Middle frontal gyrus (tissue), 1 donor: ENCODE measurements around the gene TBK1.
A peak's percentile ranks its signal among the peaks of the same experiment; 100 is the strongest.

Experiments used
- DNase-seq: peaks from one replicate; pipeline ENCODE4 v3.0.0-alpha.2; 2015; ENCODE audit warnings: low spot score; ENCODE audit errors: extremely low spot score

The TBK1 gene

DNA sequence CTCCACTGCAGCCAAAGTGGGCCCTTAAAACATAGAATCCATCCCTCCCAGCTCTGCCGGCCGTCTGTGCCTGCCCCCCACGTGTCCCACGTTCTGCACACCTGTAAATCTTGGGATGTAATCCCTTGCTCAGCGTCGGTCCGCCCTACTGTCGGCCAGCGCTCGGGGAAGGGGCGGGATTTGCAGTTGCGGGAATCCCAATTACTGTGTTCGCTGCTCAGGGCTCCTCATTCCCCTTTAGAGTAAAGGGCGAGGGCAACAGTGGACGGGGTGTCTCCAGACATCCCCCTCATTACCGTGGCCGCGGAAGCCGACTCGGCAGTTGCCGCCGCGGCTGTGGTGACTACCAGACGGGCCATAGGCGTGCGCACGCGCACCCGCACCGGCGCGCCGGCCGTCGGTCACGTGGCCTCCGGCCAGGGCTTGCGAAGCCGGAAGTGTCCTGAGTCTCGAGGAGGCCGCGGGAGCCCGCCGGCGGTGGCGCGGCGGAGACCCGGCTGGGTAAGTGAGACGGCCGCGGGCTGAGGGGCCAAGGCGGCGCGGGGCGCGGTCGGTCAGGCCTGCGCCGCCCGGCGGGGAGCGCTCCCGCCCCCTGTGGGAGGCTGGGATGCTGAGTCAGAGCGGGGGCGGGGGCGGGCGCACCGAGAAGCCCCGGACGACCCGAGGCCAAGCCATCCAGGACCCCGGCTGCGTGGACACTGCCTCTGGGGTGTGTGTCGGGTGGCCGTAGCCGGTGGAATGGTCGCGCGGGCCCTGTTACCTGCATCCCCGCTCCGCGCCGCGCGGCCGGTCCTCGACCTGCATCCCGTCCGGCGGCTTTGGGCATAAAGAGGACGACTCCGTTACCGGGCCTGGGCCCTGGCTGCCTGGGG, at the start of gene TBK1:
Gene TBK1 (plus strand): TSS at position 434 of the 872 bp plus-strand sequence. CDS start 3,751 bp downstream, outside the sequence.
- peak; percentile 77 for DNase-seq

DNA sequence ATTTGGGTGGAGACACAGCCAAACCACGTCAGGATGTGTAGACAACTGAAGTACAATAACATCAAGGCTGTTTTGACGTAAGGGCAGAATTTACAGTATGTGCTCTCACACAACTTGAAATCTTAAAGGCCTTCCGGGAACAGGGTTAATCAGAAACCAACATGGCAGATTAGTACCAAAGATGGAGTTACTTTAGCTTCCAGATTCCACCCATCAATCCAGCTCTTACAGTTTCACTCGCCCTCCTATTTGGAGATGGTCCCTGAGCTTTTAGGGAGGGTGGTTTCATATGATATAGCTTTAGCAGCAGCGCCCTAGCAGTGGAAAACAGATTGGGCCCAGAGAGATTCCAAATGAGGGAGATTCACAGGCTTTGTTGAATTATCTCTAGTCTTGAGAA, 49.7 kb upstream of the TBK1 start:
- DNase-seq = no peak

DNA sequence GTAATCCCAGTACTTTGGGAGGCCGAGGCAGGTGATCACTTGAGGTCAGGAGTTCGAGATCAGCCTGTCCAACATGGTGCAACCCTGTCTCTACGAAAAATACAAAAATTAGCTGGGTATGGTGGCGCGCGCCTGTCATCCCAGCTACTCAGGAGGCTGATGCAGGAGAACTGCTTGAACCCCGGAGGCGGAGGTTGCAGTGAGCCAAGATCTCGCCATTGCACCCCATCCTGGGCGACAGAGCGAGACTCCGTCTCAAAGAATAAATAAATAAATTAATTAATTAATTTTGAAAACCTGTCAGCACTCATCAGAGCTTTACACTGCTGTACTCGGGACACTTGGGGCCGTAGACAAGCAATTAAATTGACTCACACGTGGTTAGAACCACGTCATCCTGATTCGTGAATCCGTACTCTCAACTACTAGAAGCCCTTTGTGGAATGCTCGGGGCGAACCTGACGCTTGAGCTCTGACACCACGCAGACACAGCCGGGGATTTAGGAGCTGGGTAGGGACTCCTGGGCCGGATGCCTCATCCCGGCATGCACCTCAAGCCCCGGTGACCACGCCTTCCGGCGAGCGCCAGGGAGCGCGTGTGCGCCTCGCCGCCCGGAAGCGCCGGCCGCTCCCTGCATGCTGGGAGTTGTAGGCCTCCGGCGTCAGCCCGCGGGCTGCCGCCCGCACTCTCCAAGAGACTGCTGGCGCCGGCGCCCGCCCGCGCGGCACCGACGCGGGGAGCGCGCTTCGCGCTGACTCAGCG, 48.0 kb upstream of the TBK1 start, which contains the start of gene XPOT:
Gene XPOT (plus strand): TSS at position 686 of the 763 bp plus-strand sequence. CDS start 5,644 bp downstream, outside the sequence.
- peak; percentile 87 for DNase-seq

DNA sequence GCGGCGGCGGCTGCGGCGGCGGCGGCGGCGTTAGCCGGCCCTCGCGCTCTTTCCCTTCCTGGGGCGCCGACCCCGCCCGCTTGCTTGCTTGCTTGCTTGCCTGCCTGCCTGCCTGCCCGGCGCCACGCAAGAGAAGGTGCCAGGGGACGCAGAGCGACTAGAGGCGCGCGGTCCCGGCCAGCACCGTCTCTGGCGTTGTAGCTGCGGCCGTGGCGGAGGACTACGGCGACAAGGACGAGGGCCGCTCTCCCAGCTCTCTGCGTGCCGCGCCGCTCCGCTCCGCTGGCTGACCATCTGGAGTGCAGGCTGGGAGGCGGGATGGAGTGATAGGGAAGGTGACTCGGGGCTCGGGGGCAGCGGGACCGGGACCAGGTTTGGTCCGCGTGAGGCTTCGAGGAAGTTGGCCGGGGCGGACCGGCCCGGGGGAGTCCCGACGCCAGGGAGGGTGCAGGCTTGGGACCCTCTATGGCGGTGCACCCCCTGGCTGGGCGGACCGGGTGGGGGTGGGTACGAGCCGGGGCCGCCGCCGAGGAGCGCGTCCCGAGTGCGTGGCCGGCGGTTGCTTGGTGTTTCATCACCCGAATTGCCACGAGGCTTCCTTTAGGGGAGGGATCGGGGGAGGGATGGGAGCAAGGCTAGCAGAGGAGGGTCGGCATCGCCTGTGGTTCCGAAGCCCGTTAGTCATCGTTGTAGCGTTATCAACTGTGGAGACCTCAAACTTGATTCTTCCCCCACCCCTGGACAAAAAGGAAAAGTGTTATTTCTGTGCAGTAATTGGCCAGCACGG, 47.3 kb upstream of the TBK1 start:
- DNase-seq = no peak

DNA sequence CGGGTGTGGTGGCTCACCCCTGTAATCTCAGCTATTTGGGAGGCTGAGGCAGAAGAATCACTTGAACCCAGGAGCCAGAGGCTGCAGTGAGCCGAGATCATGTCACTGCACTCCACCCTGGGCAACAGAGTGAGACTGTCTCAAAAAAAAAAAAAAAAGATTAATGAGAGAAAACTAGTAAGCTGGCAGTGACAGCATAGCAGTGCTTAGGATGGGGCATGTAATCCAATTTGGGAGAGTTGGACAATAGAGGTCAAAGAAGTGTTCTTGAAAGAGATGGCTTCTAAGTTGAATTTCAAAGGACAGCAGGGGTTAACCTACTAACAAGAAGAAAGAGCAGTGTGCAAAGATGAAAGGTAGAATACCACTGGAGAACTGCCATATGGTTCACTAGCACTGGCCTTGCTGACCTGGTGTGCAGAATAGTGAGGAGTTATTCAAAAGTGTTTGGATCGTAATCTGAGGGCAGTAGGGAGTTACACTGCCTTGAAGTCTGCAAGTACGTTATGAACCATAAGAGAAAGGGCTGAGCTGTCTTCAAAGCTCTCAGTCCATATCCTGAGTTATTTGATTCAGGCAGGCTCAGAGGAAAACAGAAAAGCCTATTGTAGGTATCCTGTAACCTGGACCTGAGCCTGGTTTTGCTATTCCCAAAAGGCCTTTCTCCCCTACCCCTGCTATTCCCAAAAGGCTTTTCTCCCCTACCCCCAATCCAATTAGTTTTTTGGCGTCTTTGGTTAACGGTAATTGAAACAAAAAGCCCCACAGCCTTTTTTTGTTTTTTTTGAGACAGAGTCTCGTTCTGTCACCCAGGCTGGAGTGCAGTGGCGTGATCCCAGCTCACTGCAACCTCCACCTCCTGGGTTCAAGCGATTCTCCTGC, 44.3 kb upstream of the TBK1 start:
- no peak for DNase-seq

DNA sequence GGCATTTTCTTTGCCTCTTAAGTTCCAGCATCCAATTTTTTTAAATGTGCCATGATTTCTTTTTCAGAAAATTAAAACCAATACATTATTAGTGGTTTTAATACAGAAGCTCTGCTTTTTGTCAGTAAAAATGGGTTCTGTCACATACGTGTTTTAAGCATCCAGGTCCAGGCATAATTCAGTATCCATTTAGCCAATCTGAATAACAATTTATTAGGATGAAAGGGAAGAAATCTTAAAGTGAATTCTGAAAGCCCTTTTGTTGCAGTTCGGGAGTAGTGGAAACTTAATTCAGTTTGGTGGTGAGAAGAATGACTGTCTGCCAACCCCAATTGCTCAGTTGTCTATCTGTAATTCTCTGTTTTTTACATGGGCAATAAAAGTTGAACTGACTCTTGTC, 40.5 kb upstream of the TBK1 start:
- DNase-seq = no peak

DNA sequence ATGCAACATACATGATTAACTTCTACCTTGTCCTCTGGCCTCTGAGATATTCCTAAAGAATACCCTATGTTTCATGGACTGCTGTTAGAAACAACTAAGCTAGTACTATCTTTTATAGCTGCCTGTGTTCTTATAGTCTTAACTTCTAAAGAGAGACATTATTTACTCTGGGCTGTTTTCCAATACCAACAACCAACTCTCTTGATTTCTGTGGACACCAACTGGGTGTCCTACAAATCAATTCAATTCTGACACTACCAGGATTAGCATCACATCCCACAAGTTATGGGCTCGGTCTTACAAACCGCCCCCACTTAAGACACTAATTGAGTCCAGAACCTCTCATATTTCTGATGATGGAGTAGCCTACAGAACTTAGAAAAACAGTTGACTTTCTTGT, 39.5 kb upstream of the TBK1 start:
- DNase-seq = no peak

DNA sequence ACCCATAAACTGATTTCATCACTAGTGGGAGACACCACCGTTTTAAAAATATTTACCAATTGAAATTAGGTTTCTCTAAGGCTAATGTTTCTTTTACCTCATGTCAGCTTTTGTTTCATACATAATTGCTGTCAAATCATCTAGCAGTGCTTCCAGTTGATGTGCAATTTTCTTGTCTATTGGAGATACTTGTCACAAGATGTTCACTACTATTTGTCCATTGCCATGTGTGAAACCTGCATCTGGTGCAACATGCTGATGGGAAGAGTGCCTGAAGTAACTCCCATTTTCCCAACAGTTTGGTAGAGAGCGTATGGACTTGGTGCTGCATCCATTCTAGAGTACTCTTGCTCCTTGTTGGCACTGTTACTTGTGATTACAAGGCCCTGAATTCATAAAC, 38.0 kb upstream of the TBK1 start:
- no peak for DNase-seq

DNA sequence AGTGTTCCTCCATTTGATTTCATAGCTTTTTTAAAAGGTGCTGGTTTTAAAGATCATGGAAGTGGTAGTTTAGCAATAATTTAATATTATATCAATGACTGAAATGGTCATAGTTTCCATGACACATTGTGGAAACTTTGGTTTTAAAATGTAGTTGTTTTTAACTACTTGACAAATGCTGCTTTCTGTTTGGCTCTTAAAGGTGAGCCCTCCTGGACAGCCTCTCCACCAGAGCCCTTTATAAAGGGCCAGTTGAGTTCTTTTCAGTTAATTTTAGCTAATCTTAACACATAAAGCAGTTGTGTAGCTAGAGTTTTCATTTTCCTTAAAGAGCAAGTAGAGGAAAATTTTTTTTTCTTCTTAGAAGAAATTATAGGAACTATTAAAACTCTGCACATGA, 33.7 kb upstream of the TBK1 start:
- DNase-seq = no peak

DNA sequence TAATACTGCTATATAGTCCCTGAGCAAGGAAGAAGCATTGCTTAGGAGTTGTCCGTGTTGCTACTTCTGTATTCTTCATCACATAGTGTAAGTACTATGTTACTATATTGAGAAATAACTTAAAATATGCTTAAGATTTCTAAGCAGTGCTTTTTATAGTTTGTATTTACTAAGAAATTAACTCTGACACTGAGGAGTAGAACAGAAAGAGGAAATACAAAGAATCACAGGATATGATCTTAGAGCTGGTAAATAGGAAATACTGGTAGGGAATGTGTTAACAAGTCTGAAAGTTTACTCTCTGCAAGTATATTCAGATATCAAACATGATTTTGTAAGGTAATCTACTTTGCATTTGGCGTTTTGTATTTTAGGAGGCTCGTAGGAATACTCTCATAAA, 32.2 kb upstream of the TBK1 start:
- DNase-seq = no peak

DNA sequence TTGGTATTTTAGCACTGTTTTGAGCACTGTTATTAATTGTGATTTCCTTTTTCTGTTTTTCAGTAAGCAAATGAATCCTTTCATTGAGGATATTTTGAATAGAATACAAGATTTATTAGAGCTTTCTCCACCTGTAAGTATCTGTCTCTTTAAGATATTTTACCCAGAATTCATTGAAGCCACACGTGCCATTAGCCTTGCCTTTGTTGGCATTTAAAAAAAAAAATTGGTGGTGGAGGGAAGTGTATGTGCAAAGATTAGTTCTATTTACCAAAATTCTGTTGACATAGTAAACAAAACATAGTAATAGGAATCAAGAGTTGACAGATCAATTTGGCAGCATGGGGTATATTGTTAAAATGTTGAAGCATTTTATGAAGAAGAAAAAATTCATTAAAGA, 23.9 kb upstream of the TBK1 start:
- DNase-seq = no peak

DNA sequence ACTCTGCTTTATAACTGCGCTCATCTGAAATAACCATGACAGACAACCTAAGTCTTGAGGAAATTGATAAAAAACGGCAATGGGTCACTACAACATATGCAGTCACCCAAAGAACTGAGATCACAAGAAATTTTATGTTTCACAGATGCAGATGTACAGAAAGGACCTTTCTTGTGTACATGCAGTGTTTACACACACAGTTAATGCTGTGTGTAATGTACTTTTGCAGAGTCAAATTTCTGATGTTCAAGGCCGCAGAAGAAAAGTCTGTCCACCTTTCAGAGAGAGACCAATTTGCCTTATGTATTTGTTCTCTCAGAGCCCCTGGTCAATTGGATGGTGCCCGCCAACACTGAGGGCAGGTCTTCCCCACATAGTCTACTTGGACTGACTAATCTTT, 23.0 kb upstream of the TBK1 start:
- DNase-seq = no peak

DNA sequence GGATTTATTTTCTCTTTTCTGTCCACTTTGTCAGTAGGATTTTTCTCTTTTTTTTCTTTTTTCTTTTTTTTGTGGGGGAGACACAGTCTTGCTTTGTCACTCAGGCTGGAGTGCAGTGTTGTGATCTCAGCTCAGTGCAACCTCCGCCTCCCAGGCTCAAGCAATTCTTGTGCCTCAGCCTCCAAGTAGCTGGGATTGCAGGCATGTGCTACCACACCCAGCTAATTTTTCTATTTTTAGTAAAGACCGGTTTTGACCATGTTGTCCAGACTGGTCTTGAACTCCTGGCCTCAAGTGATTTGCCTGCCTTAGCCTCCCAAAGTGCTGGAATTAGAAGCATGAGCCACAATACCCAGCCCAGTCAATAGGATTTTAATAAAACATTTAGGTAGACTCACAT, 21.0 kb upstream of the TBK1 start:
- DNase-seq = no peak

DNA sequence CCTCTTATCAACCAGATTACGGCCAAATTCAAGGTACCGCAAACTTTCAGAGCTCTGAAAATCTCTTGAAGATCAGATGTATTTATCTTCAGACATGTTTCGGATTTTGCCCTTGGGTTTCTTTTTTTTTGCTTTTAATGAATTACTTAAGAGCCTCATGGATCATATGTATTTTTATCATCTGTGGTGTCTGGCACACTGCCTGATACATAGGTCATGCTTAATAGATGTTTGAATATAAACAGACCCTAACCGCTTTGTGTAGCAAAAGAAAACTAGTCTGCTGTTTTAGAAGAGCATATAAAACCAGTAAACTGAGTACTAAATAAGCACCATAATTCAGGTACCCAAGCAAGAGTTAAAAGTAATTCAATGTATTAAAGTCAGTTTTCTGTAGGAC, 20.1 kb upstream of the TBK1 start:
- DNase-seq = no peak

DNA sequence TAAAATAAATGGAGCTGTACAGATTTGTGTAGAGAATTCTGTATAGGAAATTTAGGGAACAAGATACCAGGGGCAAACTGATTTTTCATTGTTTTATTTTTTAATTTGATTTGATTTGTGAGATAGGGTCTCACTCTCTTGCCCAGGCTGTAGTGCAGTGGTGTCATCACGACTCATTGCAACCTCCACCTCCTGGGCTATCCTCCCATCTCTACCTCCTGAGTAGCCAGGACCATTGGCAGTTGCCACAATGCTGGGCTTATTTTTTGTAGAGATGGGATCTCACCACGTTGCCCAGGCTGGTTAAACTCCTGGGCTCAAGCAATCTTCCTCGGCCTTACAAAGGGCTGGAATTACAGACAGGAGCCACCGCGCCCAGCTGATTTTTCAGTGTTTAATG, 18.0 kb upstream of the TBK1 start:
- no peak for DNase-seq

DNA sequence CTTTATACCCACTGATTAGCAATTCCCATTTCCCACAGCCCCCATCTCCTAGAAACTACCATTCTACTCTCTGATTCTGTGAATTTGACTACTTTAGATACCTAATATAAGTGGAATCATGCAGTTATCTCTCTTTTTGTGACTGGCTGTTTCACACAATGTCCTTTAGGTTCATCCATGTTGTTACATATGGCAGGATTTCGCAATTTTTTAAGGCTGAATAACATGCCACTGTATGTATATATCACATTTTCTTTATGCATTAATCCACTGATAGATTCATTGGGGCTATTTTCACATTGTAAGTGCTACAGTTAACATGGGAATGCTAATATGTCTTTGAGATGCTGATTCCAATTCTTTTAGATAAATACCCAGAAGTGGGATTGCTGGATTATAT, 11.8 kb upstream of the TBK1 start:
- DNase-seq = no peak

DNA sequence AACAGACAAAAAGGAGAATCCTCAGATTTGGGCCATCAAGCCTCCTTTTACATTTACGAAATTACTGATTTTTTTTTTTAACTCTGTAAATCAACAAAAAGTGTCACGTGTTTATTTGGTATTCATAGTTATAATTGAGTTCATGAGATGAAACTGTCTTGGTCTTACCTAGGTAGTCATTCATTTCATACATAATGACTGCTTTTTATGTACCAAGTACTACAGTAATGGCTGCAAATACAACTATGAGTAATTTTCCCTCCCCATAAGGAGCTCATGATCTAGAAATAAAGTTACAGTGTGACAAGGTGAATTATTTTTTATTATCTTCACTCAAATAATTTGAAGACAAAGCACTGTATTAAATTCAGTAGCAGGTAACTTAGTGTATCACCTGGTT, 6.4 kb upstream of the TBK1 start:
- no peak for DNase-seq

DNA sequence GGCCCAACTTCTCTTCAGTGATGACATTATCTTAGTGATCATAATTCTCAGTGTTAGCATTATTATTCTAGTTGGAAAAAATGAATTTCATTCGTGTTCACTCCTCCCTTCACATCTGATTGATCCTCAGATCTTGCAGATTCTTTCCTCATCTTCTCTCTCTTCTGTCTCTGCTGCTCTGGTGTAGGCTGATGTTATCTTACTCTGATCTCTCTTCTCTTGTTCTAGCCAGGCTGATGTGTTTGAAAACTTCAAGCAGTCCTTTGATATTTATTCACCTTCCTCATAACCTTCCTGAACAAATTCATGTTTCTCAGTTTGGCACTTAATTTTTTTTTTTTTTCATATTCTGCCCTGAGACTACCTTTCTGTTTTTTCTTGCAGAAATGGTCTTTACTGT, 5.6 kb upstream of the TBK1 start:
- no peak for DNase-seq

DNA sequence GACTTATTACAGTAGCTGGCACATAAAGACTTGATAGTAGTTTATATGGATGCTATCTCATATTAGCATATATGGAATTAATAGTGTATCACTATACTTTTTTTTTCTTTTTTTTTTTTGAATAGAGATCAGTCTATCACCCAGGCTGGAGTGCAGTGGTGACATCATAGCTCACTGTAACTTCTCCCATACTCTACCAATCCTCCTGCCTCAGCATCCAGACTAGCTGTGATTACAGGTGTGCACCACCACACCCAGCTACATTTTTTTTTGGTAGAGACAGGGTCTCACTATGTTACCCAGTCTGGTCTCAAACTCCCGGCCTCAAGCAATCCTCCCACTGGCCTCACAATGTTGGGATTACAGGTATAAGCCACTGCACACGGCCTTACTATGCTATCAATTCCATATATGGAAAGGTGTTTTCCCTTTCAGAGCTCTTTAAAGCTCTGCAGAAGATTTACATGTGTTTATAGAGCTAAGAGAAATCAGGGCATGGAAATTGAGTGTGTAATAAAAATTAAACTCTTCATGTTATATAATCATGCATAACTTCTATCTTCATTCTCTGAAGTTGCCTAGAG, 1.8 kb upstream of the TBK1 start:
- no peak for DNase-seq

DNA sequence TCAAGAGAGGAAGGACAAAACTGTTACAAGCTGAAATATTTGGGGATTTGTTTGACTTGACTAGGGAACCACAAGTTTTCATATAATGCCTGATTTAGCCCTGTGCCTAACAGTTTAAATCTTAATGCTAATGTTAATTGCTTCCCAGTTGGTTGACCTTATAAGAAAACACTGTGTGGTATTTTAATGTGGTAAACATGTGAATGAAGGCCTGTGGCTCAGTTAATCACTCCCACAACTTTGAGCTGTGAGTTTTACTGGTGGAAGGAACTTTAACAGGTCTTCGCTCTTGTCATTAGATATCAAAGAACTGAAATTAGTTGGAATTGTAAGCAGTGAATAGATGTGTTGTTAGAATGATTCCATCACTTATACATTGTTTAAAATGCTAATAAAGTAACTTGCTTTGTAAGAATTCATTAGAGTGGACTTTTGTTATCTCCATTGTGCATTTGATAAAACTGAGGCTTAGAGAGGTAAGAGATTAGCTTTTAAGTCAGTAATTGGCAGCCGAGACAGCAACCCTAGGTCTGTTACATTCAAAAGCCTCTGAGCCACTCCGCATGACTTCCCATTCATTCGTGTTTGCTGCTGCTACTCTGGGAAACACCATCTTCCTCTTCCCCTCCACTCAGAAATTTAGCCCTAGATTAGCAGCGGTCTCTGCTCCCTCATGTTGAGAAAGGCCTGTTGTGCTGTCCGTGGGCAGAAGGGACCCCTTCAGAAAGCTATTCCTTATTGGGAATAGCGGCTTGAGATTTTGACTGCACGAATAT, 1.0 kb upstream of the TBK1 start:
- DNase-seq = no peak
